HG02623 (cell line): ENCODE measurements around the gene MYO18B.

Experiments
- ATAC-seq: cut with Tn5 transposase; IDR thresholded peaks from one replicate; pipeline ENCODE4 v1.9.1; 2021; ENCODE audit warnings: moderate library complexity; ENCODE audit not compliant: unreplicated experiment

MYO18B gene

GRCh38 chr22:25748140-25748539 lies 6.2 kb downstream of the MYO18B start:
- ATAC-seq, result no peak

DNA sequence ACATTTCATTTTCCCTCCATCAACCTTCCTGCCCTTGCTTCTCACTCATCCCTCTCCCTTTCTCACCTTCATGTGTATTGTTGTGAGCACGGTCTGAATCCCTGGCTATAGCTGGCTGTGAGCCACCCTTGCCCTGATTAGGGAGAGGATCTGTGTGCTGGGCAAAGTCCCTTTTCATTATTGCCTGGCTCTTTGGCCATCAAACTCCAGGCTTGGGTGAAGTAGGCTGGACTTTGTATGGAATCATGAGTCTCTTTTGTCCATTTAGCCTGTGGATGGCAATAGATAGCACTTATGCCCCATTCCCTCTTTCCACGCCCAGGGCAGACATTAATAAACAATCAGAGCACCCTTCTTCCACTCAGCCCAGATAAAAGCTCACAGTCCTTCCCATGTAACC lies 6.7 kb downstream of the MYO18B start:
- ATAC-seq, result no peak

DNA sequence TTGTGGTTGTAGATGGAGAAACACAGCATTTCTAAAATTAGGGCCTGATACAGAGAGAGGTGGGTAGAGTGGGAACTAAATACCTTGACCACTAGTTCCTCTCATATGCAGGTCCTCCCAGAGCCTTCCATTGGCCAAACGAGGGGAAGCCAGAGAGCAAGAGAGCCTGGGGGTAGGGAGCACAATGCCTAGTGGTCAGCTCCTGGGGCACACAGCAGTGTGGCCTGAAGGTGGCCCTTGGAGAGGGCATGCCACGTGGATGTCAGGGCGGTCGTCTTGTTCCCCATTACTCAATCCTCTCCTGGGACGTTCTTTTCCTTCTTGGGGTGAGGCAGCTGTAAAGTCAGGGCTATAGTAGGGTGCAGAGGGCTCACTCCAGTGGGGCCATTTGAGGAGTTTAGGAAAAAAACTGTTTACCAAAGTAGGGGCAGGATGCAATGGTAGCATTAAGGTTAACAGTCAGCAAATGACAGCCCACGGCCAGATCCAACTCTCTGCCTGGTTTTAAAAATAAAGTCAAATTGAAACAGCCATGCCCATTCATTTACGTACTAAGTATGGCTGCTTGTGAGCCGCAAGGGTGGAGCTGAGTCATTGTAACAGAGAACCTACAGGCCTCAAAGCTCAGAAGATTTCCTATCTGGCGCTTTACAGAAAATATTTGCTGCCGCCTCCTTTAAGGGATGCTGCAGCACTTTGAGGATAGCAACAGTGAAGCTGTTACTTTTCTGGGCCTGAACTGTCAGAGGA lies 7.6 kb downstream of the MYO18B start:
- ATAC-seq, result no peak

- no peak for ATAC-seq
Observed at GRCh38 chr22:25750569-25751173, 8.7 kb downstream of the MYO18B start.

- no peak for ATAC-seq
Observed at GRCh38 chr22:25751174-25751581, 9.2 kb downstream of the MYO18B start.

DNA sequence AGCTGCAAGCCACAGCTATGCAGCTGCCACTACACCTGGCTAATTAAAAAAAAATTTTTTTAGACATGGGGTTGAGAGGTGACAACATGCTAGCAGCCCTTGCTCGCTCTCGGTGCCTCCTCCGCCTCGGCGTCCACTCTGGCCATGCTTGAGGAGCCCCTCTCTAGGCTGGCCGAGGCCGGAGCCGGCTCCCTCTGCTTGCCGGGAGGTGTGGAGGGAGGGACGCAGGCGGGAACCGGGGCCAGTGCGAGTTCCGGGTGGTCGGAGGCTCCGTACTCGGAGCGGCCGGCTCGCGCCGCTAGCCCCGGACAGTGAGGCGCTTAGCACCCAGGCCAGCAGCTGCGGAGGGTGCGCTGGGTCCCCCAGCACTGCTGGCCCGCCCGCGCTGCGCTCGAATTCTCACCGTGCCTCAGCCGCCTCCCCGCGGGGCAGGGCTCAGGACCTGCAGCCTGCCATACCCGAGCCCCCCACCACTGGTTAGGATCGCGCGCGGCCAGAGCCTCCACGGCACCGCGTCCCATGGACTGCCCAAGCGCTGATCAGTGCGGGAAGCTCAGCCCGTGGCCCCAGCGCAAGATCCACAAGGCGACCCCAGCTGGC lies 10.7 kb downstream of the MYO18B start:
- no peak for ATAC-seq

DNA sequence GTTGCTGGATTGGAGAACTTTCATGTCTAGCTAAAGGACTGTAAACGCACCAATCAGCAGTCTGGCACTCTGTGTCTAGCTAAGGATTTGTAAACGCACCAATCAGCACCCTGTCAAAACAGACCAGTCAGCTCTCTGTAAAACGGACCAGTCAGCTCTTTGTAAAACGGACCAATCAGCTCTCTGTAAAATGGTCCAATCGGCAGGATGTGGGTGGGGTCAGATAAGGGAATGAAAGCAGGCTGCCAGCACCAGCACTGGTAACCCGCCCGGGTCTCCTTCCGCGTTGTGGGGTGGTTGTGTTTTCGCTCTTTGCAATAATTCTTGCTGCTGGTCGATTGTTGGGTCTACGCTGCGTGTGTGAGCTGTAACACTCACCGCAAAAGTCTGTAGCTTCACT lies 11.3 kb downstream of the MYO18B start:
- no peak for ATAC-seq

GRCh38 chr22:25754527-25755202 lies 12.7 kb downstream of the MYO18B start:
- ATAC-seq, result no peak

GRCh38 chr22:25757686-25758085 lies 15.7 kb downstream of the MYO18B start:
- no peak for ATAC-seq

DNA sequence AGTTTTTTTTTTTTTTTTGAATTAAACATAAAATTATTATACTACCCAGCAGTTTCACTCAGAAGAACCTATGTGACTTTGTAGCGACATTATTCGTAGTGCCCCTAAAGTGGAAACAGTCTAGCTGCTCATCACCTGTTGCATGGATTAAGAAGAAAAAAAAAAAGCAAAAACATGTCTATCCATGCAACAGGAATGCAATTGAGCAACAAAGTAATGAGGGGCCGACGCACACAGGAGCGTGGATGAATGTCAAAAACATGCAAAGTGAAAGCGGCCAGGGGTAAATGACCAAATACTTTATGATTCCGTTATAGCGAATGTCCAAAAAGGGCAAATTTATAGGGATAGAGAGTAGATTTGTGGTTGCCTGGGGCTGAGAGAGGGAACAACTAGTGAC lies 16.3 kb downstream of the MYO18B start:
- no peak for ATAC-seq

DNA sequence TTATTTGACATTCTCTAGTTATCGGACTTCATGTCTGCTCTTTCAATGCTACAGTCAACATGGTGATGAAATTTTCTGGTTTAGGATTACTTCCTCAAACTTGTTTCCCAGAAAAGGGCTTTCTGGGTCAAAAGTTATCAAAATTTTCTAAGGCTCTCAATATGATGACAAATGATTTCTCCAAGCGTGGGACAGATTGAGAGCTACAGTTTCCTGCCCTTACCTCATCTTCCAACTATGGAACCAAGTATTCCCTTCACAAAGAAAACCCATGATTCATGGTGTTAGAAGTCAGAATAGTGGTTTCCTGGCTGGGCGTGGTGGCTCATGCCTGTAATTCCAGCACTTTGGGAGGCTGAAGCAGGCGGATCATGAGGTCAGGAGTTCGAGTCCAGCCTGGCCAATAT lies 17.8 kb downstream of the MYO18B start:
- ATAC-seq, result no peak

GRCh38 chr22:25760294-25760693 lies 18.3 kb downstream of the MYO18B start:
- ATAC-seq, result no peak

GRCh38 chr22:25760848-25761595 lies 19.0 kb downstream of the MYO18B start:
- no peak for ATAC-seq

GRCh38 chr22:25762147-25762546 lies 20.2 kb downstream of the MYO18B start:
- no peak for ATAC-seq

DNA sequence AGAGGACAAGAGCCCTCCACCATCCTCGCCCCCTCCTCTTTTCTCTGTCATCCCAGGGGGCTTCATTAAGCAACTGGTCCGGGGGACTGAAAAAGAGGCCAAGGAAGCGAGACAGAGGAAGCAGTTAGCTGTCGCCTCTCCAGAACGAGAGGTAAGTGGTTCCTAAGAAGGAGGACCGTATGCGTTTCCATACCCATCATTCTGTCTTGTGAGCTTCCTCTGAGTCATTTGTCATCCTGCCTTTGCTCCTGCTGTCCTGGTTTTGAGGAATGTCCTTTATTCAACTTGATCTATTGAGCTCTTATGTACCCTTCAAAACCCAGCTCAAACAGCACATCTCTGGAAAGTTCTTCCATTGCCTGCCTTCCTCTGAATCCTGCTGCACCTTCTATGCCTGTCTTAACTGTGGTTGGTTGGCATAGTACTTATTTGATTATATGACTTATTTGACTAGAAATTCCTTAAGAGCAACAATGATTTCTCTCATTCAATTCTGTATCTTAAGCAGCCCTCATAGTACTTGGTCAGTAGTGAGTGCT lies 21.3 kb downstream of the MYO18B start:
- ATAC-seq, result no peak

GRCh38 chr22:25764270-25765015 lies 22.5 kb downstream of the MYO18B start:
- no peak for ATAC-seq

DNA sequence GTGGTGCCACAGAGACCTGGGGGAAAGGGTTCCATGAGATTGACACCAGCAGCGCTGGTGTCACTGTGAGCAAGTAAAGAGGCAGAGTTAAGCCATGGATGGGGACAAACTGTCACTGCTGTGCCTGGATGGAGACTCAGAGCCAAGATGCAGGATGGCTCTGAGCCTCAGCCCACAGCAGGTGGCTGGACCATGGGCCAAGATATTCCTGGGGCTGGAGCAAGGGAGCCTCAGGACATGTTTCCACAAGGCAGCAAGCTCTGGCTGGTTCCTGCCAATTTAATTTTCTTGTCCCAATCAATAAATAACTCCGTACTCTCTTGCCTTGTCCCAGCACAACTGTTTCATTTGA lies 23.0 kb downstream of the MYO18B start:
- ATAC-seq, result no peak

DNA sequence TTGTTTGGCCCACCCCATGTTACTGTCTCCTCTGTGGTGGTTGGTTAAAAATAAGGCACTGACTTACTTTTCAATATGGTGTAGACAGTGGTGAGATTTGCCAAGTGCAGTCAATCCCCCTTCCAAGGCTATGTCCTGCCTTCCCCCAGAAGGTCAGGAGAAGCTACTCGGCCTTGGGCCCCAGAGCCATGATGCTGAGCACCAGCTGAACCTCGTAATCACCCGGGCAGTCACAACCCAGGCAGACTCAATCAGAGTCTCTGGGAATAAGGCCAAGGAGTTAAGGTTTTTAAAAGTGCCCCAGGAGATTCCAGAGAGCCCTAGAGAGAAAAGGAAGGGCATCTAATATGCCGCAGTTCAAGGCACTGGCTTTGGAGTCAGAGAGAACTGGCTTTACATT lies 23.8 kb downstream of the MYO18B start:
- no peak for ATAC-seq

DNA sequence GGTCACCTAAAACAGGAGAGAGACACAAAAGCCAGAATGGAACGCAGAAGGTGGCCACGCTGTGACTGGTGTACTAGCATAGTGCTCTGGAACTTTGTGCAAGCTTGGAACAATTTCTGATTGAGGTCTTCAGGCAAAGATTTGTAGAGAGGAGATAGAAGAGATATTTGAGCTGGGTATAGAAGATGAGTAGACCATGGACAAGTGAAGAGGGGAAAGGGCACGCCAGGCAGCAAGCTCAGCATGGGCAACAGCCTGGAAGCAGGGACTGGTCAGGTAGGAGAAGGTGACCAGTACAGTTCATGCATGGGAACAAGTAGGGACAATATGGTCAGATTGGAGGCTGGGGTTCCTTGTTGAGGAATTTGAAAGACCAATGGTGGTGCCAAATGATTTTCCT lies 24.4 kb downstream of the MYO18B start:
- ATAC-seq, result no peak

- ATAC-seq, result no peak
Observed at GRCh38 chr22:25770333-25770732, 28.3 kb downstream of the MYO18B start.
